Sigmoid colon (tissue), 7 donors: ENCODE results near the gene TPBGL. TPM values are rescaled to one million over a fixed set of nuclear protein-coding genes. Genes with fewer than 3 reads are reported as not detected.

Experiments used
- DNase-seq: peaks from one replicate; pipeline ENCODE4 v3.0.0-alpha.2; 2019
- H3K27ac ChIP-seq, 4 donors: fragments of 200-600 bp; sonication (generic); one replicate each; pipeline ENCODE4 v1.5.1; 2016 to 2019; ENCODE audit warnings: mild to moderate bottlenecking in 1 of 4
- H3K27me3 ChIP-seq, 3 donors: fragments of 200-600 bp; sonication (generic); one replicate each; pipeline ENCODE4 v1.5.1; 2019; ENCODE audit warnings: mild to moderate bottlenecking in 1 of 3
- H3K36me3 ChIP-seq, 4 donors: fragments of 200-600 bp; sonication (generic); one replicate each; pipeline ENCODE4 v1.5.1; 2016 to 2019
- H3K4me1 ChIP-seq, 4 donors: fragments of 200-600 bp; sonication (generic); one replicate each; pipeline ENCODE4 v1.5.1; 2017 to 2019
- H3K4me3 ChIP-seq, 4 donors: fragments of 200-600 bp; sonication (generic); one replicate each; pipeline ENCODE4 v1.5.1; 2017 to 2019; ENCODE audit warnings: mild to moderate bottlenecking in 2 of 4, moderate library complexity in 1 of 4
- H3K9me3 ChIP-seq, 4 donors: fragments of 200-600 bp in 3 of 4; sonication (generic) in 3 of 4; one replicate each; pipeline versions ENCODE4 v1.5.1 to v1.6.1; 2013 to 2019
- CTCF ChIP-seq, 4 experiments: fragments of 450-650 bp in 3 of 4; fragments of 200-600 bp in 1 of 4; IDR thresholded peaks; one replicate each; pipeline ENCODE4 v1.5.1; 2016 to 2019; ENCODE audit warnings: antibody characterized with exemption in 4 of 4, mild to moderate bottlenecking in 3 of 4, moderate library complexity in 2 of 4
- EP300 ChIP-seq, 4 donors: sonication (generic); formaldehyde crosslinking; IDR thresholded peaks; one replicate each; pipeline ENCODE4 v1.6.1; 2017; ENCODE audit warnings: antibody characterized with exemption in 4 of 4
- POLR2A ChIP-seq, 2 donors: fragments of 450-650 bp; IDR thresholded peaks; one replicate each; pipeline ENCODE4 v1.6.1; 2016; ENCODE audit warnings: antibody characterized with exemption in 2 of 2, mild to moderate bottlenecking in 2 of 2, moderate library complexity in 2 of 2
- POLR2AphosphoS5 ChIP-seq, 4 donors: sonication (generic); formaldehyde crosslinking; IDR thresholded peaks; one replicate each; pipeline ENCODE4 v1.6.1; 2017; ENCODE audit warnings: antibody characterized with exemption in 4 of 4
- WGBS, 2 donors: extraction: QIAGEN DNeasy Blood & Tissue Kit; methylation state at CpG; one replicate each; pipeline ENCODE4 v1.1.7; 2013; 5-methylcytosine and 5-hydroxymethylcytosine counted together
- intact Hi-C: fragments of 100-400 bp; cut with DNase I; formaldehyde crosslinking; loops from one replicate; pipeline ENCODE4 v1.15.1; 2023
- polyA plus RNA-seq, 3 donors: library from polyadenylated mRNA; stranded (reverse); fragments of 200-250 nt; gene quantifications; one replicate each; pipeline ENCODE4 v1.2.3, GENCODE V29; 2013
- total RNA-seq, 4 donors: library from RNA; depleted of rRNA; stranded (reverse); fragments of >200 nt; gene quantifications; one replicate each; pipeline ENCODE4 v1.1.0, GENCODE V29; 2016
- donor health status: healthy with polysubstance abuse.
- donor health status: Bipolar disorder and iron deficiency.
- donor health status: healthy.

TPBGL gene
- total RNA-seq (under 1 TPM in 3 of 4 donors, not detected in 1; 0.33 to 0.68 (median 0.36) TPM), polyA plus RNA-seq (under 1 TPM in 1 of 3 donors, not detected in 2; 0.28 TPM)

DNA sequence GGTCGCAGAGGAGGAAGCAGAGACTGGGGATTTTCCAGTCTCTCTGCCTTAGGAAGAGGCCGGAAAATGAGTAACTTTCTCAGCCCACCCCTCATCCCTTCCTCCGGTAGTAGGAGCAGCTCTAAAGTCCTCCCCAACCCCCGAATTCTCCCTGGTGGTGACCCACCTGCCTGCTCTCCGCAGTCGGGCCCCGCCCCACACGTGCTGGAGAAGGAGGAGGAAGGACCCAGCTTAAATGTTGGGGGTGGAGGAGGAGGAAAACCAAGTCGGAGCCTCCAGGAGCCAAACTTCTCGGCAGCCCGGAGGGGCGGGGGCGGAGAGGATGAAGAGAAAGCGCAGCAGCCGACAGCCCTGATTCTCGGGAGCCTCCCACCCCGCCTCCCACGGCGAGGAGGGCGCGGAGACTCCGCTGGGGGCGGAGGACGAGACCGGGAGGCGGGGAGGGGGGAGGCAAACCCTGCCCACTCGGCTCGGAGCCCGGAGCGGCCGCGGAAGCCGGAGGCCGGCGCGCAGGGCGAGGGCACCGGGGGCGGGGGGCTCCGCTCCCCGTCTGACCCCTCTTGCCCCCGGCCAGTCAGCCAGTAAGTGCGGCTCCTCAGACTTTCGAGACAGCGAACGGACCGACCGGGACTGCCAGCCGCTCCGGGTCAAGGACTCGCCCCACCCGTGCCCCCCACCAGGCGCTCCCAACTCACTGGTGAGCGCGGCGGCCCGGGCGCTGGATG lies at the start of gene TPBGL:
TSS of gene TPBGL (plus strand) at position 464 of the 725 bp plus-strand sequence. CDS start 276 bp downstream, outside the sequence.
- no peak for TF ChIP-seq EP300 (IDR thresholded peaks at IDR 0.05)
- no peak for TF ChIP-seq CTCF (IDR thresholded peaks at IDR 0.05)
- TF ChIP-seq POLR2AphosphoS5 (IDR thresholded peaks at IDR 0.05): no peak
- TF ChIP-seq POLR2A (IDR thresholded peaks at IDR 0.05): no peak
- H3K9me3 ChIP-seq: no peaks in the 10 kb centered on the region
- peaks cover 14 to 66% (median 42%) of the 10 kb centered on the region in 3 donors for H3K27me3 ChIP-seq
- WGBS, 2 donors: 2% methylated on average over 58 of the region's 58 CpGs
- H3K4me1 ChIP-seq: peaks cover 0 to 22% (median 14%) of the 10 kb centered on the region in 4 donors
- no peaks in the 10 kb centered on the region for H3K36me3 ChIP-seq
- H3K27ac ChIP-seq: no peak within 1 kb of the TSS
- peak within 1 kb of the TSS; percentile 10 to 47 (median 40) for H3K4me3 ChIP-seq
- DNase-seq: peak; percentile 63
- intact Hi-C loops: no loop called here

DNA sequence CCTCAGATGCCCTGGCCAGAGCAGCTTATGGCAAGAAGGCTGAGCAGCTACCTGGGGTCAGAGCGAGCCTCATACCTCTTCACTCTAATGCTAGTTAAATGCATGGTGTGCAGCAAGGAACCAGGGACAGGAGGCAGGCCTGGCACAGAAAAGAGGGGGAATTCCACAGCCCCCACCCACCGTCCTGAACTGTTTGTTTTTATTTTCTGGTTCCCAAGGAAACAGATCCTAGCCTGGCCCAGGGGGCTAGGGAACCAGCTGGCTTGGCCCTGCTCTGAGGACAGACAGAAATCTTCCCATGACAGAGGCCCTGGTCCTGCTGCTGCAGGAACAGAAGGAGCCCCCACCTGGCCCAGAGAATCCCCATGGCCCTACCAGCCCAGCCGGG lies 49.2 kb upstream of the TPBGL start:
- DNase-seq: no peak
- intact Hi-C loops: no loop called here
- 61 to 64% methylated on average over 3 of the region's 3 CpGs for WGBS, 2 donors
- H3K4me3 ChIP-seq: no peak overlapping the region
- no peaks in the 10 kb centered on the region for H3K27me3 ChIP-seq
- H3K9me3 ChIP-seq: no peaks in the 10 kb centered on the region
- no peak overlapping the region for H3K27ac ChIP-seq
- H3K4me1 ChIP-seq: peaks cover 0 to 31% (median 19%) of the 10 kb centered on the region in 4 donors
- TF ChIP-seq CTCF (IDR thresholded peaks at IDR 0.05) (no peak), POLR2AphosphoS5 (IDR thresholded peaks at IDR 0.05) (no peak), POLR2A (IDR thresholded peaks at IDR 0.05) (no peak), EP300 (IDR thresholded peaks at IDR 0.05) (no peak)
- H3K36me3 ChIP-seq: no peaks in the 10 kb centered on the region

- WGBS, 2 donors: 96 to 97% methylated on average over 15 of the region's 15 CpGs
- intact Hi-C loops: no loop called here
- Histone ChIP-seq H3K27ac (no peak overlapping the region), H3K4me1 (peaks cover 0 to 31% (median 19%) of the 10 kb centered on the region in 4 donors), H3K9me3 (no peaks in the 10 kb centered on the region), H3K4me3 (no peak overlapping the region), H3K27me3 (no peaks in the 10 kb centered on the region), H3K36me3 (no peaks in the 10 kb centered on the region)
- no peak for TF ChIP-seq POLR2A (IDR thresholded peaks at IDR 0.05)
- no peak for TF ChIP-seq CTCF (IDR thresholded peaks at IDR 0.05)
- no peak for TF ChIP-seq EP300 (IDR thresholded peaks at IDR 0.05)
- no peak for TF ChIP-seq POLR2AphosphoS5 (IDR thresholded peaks at IDR 0.05)
- peak; percentile 61 for DNase-seq
Measured at GRCh38 chr11:75193271-75193670, 47.3 kb upstream of the TPBGL start.

GRCh38 chr11:75193711-75194110 lies 46.9 kb upstream of the TPBGL start:
- TF ChIP-seq POLR2AphosphoS5 (IDR thresholded peaks at IDR 0.05) (no peak), CTCF (IDR thresholded peaks at IDR 0.05) (no peak), EP300 (IDR thresholded peaks at IDR 0.05) (no peak), POLR2A (IDR thresholded peaks at IDR 0.05) (no peak)
- Histone ChIP-seq H3K27ac (no peak overlapping the region), H3K27me3 (no peaks in the 10 kb centered on the region), H3K4me1 (peaks cover 0 to 31% (median 19%) of the 10 kb centered on the region in 4 donors), H3K9me3 (no peaks in the 10 kb centered on the region), H3K36me3 (no peaks in the 10 kb centered on the region), H3K4me3 (no peak overlapping the region)
- intact Hi-C loops: no loop called here
- 82 to 86% methylated on average over 2 of the region's 2 CpGs for WGBS, 2 donors
- DNase-seq: peak; percentile 55
